Stomach (tissue), 4 donors: ENCODE measurements around the gene RIOK2.

Experiments used
- EP300 ChIP-seq: sonication (generic); formaldehyde crosslinking; IDR thresholded peaks from one replicate; pipeline ENCODE4 v1.6.1; 2017; ENCODE audit warnings: antibody characterized with exemption
- POLR2A ChIP-seq, 4 donors: fragments of 450-650 bp; IDR thresholded peaks; one replicate each; pipeline ENCODE4 v1.6.1; 2016; ENCODE audit warnings: antibody characterized with exemption in 4 of 4, control low read depth in 2 of 4, mild to moderate bottlenecking in 1 of 4, moderate library complexity in 1 of 4
- TF ChIP-seq, protein P1 (sequence below), 7 experiments: fragments of 450-650 bp in 4 of 7; fragments of 200-600 bp in 3 of 7; sonication (generic) in 3 of 7; IDR thresholded peaks; one replicate each; pipeline ENCODE4 v1.5.1; 2016 to 2019; ENCODE audit warnings: antibody characterized with exemption in 7 of 7, control low read depth in 2 of 7, mild to moderate bottlenecking in 1 of 7

DNA sequence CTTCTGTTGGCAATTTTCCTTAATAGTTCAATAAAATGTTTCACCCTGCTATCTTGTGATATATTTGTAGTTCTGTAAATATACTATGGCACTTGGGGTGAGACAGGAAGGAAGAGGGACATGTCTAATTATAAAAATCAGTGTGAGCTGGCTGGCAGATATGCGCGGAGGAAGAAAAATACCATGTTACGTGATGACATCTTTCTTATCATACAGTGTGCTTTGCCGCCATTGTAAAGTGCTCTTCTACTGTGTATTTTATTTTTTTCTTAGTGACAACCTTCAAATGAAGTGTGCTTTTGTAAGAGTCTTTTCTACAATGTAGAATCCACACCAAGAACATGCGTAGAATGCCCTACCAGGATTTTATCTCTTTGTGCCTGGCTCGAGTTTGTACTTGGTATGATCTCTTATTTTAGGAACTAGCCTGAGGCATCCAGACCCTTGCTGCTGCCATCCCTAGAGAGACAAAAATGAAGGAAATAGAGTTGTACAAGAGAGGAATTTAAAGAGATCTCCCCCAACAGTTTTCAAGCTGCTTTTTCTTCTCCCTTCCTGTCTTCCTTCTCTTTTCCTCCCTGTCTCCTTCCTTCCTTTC is 46.7 kb upstream of the RIOK2 start:
- no peak for TF ChIP-seq POLR2A (IDR thresholded peaks at IDR 0.05)
- TF ChIP-seq, protein P1, sequence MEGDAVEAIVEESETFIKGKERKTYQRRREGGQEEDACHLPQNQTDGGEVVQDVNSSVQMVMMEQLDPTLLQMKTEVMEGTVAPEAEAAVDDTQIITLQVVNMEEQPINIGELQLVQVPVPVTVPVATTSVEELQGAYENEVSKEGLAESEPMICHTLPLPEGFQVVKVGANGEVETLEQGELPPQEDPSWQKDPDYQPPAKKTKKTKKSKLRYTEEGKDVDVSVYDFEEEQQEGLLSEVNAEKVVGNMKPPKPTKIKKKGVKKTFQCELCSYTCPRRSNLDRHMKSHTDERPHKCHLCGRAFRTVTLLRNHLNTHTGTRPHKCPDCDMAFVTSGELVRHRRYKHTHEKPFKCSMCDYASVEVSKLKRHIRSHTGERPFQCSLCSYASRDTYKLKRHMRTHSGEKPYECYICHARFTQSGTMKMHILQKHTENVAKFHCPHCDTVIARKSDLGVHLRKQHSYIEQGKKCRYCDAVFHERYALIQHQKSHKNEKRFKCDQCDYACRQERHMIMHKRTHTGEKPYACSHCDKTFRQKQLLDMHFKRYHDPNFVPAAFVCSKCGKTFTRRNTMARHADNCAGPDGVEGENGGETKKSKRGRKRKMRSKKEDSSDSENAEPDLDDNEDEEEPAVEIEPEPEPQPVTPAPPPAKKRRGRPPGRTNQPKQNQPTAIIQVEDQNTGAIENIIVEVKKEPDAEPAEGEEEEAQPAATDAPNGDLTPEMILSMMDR (IDR thresholded peaks at IDR 0.05), result no peak
- no peak for TF ChIP-seq EP300
